Measurements from ENCODE around the gene TFAP2A.

The TFAP2A gene

DNA sequence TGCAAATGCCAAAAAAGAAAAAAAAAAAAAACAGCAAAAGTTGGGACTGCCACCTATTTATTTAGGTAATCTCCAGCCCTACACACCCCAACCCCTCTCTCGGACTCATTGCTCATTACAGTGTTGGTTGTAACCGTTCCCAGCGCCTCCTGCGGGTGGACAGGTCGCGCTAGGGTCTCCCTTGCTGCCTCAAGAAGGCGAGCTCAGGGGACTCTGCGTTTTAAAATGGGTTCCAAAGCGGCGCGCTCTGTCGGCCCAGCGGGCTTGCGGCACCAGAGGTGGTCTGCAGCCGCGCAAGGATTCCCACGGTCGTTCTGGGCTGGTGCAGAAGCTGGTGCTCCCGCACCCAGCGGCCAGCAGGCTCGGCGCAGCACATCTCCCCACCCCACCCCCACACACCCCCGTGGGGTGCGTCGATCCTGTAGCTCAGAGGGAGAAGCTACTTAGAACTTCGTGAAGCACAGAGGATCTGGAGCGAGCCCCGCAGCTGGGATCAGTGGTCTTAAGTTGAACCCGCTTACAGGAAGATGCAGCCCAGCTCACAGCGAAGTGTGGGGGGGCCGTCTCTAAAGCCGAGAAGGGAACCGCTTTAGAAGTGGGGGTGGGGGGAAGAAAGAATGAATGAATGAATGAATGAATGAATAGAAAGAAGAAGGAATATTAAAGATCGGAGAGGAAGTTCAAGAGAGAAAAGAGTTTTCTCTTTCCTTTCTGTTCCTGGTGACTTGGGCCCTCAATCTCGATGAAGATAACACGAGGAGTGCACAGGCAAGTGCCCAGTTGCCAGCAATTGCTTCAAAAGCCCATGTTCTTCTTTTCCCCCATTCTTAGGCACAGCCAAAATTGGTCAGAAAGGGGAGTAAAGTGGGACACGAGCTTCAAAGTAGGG is 780 bp downstream of the TFAP2A start:
- no peak overlapping the region for H3K4me3 ChIP-seq (ENCODE audit: low read depth, low read length)

DNA sequence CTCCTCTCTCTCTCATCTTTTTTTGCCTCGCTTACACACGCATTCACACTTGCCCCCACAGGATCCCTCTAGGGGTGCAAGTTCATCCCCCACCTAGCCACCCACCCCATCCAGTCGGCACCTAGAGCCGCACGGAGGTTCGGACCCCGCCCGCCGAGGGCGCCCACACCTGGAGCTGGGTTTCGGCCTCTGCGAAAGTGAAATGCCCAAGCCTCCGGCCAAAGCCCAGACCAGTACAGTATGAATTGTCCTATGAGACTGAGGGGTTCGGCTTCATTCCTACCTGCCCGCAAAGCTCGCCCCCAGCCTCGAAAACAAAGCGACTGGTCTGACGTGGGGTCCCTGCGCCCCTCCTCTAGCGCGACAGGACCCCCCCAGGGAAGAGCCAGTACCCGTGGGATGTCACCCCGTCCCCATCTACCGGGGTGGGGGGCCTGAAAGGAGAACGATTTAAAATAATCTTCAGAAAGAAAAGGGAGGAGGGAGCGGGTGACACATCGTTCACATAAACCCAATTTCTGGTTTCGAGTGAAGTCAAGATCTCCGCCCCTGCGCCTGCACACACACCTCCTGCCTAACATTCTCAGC is 1.5 kb downstream of the TFAP2A start:
- H3K4me3 ChIP-seq (ENCODE audit: low read depth, low read length) = peak overlapping the region; percentile 37

DNA sequence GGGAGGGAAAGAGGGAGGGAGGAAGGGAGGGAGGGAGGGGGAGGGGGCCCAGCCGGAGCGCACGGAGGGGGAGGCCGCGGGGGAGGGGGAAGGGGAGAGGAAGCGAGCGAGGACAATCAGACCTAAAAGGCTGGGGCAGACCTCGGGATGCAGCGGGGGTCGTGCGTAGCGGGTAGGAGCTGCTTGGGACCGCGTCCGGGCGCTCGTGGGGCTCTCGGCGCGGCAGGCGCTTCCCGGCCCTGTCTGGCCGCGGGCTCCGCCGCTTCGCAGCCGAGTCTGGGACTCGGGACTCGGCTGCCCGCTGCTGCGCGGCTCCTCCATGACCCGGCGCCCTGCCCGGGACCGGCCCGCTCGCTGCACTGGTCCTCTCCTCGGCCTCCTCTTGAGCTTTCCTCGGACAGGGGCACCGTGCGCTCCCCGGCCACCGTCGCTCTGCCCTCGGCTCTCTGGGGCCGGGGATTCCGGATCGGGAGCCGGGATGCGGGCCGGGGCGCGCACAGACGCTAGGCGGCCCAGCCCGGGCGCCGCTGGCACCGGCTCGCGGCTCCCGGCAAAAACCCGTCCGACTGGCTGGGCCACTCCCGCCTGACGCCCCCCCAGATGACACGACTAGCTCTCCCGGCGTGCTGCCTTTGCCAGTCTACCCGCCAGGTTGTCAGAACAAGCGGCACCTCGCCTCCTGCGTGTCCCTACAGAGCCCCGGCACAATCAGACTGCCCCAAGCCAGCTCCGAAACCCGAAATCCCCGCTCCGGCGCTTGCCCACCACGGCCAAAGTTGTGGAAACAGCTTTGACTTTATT is 2.2 kb downstream of the TFAP2A start:
- peak overlapping the region; percentile 37 for H3K4me3 ChIP-seq (ENCODE audit: low read depth, low read length)

DNA sequence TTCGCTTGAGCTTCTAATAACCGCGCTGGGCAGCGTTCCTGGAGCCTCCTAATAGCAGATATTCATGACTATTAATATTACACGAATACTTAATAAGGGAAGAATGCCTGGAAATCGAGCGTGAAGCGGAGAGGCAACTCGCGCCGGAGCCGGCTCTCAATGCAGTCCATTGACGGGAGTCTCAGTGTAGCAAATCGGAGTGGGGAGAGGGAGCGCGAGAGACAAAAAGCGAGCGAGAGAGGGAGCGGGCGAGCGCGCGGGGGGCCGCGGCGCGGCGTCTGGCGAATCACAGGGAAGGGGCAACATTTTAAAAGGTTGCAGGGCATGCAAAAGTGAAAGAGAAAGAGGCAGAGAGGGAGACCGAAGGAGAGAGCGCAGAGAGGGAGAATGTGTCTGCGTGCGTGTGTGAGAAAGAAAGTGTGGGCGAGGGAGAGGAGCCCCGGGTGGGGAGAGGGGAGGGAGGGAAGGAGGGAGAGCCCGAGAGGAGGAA is 2.9 kb downstream of the TFAP2A start:
- H3K4me3 ChIP-seq (ENCODE audit: low read depth, low read length) = peak overlapping the region; percentile 37

DNA sequence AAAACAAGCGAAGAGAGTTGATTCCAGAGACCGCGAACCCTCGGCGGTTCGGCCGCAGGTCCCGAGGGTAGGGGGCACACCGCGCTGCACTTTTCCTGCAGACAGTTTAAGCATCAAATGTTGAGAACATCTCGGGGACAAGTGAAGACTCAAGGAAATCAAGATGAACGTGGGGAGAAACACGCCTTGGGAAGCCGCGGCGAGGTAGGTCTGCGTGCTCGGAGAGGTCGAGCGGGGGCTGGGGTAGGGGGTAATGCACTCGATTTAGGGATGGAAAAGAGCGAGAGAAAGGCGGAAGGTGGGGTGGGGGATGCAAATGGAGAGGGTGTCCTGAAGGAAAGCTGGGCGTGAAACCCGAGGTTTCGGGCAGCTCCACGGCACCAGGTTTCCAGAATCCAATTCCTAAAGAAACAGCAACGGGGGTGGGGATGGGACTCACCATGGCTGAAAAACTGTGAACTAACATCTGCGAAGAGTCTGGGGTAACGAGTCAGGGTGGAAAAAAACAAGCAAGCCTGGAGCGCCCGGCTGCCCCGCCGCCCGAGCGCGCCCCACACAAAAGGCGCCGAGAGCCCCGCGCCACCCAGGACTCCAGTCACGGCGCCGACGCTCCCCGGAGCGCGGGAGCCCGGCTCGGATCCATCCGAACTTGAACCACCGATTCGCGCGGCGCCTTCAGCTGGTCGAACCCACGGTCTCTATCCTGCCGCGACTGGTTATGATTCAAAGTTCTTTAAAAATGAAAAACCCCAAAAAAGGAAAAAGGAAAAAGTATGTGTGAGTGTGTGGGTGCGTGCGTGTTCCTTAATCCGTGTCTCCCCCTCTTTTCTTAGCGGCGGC is 3.5 kb downstream of the TFAP2A start:
- H3K4me3 ChIP-seq (ENCODE audit: low read depth, low read length) = peak overlapping the region; percentile 37

DNA sequence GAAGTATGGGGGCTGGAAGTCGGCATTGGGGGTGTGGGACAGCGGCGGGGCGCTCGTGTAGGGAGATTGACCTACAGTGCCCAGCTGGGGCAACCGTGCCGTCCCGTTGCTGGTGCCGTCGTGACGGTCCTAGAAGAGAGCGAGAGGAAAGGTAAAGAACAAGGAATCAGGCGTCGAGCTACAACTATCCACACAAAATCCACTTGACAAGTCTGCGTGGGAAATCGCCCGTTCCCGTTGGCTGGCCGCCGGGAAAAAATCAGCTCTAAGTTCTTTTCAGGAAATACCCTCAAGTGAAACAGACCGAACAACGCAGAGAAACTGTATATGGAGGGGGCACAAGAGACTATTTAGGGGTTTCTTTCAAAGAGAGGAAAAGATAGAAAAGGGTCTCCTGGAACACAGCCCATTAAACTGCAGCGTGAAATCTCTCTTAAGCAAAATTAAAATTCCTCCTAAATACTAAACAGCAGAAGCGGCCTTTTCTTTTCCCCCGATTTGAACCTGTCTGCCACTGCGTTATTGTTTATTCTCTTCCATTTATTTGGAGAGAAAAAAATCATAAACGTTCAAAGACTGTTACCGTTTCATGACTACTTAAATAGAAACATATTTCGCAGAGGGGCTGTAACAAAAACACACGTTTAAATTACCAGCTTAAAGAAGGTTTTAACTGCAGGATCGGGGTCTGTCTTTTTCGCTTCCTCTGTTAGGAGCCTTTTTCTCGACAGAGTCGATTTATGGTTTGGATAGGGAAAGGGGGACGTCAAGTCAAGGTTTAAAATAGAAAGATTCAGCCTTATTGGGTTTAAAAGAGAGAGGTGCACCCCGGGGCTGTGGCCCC is 4.4 kb downstream of the TFAP2A start:
- no peak overlapping the region for H3K4me3 ChIP-seq (ENCODE audit: low read depth, low read length)

DNA sequence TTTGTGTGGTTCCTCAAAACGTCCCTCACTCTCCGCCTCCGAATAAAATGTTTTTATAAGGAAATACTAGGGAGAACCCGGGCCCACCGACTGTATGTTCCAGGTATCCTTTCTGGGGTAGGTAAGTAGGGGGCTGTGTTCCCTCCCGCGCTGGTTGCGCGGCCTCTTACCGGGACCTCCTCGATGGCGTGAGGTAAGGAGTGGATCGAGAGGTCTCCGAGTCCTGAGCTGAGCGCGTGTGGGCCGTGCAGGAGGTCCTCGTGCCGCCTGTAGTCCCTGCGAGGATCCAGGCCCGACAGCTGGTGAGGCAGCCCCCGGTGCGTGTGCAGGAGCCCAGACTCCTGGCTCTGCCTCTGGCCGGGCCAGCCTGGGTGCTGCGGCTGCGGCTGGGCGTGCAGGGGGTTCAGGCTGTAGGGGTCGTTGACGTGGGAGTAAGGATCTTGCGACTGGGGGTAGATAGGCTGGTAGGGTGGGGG is 5.1 kb downstream of the TFAP2A start:
- no peak overlapping the region for H3K4me3 ChIP-seq (ENCODE audit: low read depth, low read length)

DNA sequence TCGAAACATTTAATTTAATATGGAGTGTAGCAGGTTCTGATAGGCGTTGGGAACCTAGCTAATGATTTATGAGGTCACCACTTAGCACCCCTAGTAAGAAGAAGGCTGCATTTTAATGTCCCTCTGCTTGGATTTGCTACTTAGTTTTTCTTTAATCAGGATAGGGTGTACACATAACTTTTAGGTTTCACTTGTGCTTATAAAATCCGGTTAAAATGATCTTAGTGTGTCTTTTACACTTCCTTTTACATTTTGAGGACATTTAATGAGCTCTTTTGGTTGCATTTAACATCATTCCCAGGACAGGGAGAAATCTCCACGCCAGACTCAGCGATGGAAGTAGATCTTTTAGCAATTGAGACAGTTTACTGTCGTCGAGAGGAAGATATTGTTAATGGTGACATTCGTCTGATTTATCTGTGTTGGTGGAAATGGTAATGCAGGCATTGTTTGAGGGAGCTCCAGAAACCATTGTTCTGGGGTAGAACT is 5.6 kb downstream of the TFAP2A start:
- H3K4me3 ChIP-seq (ENCODE audit: low read depth, low read length) = no peak overlapping the region

DNA sequence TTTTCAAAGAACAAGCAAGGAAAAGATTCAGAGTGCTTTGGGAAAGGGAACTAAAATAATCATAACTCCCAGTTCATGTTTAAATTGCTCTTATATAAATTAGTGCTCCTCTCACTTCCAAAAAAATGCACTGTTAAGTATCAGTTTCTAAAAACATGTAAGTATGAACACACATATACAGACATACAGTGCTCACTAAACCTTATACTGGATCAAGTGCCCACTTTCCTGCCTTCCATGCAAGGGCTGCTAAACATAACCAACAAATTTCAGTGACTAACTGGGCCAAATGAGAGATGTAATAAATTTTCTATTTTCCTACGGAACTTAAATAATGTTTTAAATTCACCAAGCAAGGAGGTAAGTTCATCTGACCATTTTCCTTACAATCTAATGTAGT is 6.4 kb downstream of the TFAP2A start:
- H3K4me3 ChIP-seq (ENCODE audit: low read depth, low read length) = no peak overlapping the region

DNA sequence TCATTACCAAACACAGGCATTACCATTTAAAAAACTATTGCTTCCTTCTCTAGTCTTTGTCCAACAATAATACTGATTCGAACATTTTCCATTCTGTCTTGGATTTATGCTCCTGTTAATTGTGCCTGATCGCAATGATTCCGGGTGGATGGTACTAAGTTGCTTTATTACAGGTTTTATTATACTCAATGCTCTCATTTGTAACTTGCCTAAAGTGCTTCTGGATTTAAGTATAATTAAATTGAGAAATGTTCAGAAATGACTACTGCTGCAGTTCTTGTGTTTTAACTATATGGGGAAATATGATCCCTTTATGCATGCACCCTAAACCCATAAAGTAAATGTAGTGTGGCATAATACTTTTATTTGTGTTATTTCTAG is 7.2 kb downstream of the TFAP2A start:
- H3K4me3 ChIP-seq (ENCODE audit: low read depth, low read length) = no peak overlapping the region

DNA sequence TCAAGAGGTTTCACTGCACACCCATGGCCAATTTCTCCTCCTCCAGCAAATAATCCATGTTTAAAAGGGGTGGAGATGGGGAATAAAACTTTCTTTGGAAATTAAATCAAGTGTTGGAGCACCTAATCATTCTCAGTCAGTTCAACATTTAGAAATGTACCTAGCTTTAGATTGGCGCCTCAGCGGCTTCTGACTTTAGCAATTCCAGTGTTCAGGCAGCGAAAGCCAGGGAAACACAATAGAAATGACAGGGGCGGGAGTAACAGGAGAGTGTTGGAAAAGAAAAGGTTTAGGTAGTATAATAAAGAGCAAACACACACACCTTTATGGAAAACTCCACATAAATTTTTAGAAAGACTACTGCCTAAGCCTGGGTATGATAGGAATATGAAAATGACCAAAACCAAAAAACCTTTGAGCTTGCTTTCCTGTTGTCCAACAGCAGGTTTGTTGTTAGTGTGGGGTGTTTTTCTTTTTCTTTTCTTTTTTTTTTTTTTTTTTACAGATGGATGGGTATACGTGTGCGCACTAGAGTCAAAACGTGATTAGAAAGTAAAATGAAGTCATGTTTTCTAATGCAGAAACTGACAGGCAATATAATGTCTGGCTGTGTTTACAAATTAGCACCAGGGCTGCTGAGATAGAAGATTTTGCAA is 7.7 kb downstream of the TFAP2A start:
- no peak overlapping the region for H3K4me3 ChIP-seq (ENCODE audit: low read depth, low read length)

DNA sequence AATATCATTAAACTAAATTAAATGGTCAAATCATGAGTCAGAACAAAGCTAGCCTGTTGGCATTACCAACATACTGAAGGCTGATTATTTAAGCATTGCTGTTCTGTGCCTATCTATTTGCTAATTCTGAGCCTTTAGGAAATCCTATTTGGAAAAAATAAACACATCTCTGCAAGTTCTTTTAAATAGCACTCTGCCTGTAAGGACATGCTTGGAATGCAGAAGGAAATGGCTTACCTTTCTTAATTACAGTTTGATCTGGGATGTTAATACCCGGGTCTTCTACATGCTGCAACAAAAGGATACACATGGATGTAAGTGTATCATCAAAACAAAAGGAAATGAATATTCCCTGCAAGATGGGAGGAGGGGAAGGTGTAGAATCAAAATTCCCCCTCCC is 8.3 kb downstream of the TFAP2A start:
- no peak overlapping the region for H3K4me3 ChIP-seq (ENCODE audit: low read depth, low read length)

DNA sequence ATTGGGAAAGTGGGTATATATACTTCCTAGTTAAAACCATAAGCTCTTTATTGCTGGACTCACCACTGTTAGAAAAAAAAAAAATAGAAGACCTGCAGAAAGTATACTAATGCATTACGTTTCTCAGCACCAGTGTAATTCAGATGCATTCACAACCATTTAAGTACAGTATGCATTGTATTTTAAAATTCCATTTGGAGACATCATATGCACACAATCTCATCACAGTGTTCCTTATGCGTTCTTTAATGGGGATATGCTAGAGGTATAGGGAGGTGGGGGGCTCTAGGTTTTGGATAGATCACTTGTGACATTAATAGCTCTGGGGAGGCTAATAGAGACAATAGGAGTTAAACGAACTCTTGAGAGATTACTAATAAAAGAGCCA is 9.4 kb downstream of the TFAP2A start:
- H3K4me3 ChIP-seq (ENCODE audit: low read depth, low read length) = no peak overlapping the region

DNA sequence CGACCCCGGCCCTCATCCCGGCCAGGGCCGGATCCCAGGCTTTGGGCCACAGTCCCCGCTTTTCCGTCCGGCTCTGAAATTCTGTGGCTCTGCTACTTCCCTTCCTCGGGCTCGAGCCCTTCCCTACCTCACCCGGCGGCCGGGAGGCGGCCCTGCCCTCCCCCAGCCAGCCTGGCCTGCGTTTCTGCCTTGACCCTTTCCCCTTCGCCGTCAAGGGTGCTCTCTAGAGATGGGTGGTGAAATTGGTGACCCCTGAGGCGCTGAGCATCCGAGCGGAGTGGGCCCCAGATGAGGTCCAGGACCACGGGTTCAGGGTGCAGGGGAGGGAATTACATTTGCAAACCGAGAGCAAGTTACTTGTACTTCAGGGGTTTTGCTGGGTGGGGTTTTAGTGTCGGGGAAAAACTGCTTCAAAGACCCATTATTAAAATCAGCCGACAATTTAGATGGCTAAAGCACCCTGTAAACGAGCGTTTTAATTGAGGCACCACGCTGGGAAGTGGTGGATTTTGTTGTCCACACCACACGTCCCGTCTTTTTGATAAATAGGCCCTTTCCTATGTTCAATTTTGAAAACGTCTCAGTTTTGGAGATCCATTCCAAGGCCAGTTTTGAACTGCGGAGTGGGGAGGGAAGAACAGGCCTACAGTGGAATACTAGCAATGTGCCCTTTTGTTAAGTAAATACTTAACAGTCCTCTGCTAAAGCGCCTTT is 9.9 kb downstream of the TFAP2A start:
- peak overlapping the region; percentile 66 for H3K4me3 ChIP-seq (ENCODE audit: low read depth, low read length)

DNA sequence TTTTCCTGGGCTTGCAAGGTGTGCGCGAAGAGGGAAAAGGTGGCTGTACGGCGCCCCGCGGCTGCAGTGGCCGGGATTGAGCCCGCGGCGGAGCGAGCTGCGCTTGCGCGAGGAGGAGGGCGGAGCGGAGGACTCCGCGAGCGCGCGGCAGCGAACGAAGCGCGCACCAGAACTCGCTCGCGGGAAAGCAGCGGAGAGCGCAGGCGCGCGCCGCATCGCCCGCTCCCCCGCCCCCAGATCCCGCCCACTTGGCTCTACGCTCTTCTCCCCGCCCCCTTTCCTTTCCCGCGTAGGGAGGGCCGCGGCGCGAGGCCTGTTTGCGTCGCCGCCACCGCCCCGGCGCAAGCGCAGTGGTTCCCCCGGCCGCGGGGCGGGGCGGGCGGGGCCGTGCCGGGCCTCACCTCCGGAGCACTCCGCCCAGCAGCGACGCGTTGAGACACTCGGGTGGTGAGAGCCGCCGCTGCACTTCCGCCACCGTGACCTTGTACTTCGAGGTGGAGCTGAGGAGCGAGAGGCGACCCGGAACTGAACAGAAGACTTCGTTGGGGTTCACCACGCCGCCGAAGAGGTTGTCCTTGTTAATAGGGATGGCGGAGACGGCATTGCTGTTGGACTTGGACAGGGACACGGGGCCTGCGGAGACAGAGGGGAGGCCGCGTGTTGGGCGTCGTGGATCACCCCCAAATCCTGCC is 10.6 kb downstream of the TFAP2A start:
- peak overlapping the region; percentile 66 for H3K4me3 ChIP-seq (ENCODE audit: low read depth, low read length)

DNA sequence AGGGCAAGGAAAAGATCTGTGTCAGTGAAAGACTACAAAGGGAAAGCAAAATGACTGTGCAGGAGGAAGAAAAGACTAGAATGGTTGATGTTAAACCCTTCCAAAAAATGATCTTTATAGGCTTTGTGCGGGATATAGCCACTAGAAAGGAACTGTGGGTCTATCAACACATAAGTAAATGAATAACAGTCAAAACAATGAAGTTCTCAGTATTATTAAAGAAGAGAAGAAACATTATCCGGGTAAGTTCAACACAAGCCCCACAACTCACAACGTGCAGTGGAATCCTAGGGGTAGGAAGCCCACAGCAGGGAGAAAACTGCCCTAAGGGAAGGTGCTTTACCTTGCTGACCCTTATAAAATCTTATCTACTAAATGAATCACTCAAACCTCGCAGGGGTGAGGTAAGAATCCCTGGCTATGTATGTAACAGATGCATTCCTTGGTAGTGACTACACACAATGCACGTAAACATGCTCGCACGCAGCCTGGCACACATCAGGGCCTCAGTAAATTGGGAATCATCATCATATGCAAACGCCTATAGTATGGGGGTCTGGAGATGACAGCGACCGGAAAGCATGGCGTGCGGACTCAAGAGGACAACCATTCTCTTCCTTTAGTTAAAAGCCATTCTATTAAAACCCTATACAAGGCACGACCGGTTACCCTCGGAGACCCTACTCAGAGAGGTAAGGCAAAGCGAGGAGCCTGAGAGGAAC is 11.3 kb downstream of the TFAP2A start:
- H3K4me3 ChIP-seq (ENCODE audit: low read depth, low read length) = peak overlapping the region; percentile 42

DNA sequence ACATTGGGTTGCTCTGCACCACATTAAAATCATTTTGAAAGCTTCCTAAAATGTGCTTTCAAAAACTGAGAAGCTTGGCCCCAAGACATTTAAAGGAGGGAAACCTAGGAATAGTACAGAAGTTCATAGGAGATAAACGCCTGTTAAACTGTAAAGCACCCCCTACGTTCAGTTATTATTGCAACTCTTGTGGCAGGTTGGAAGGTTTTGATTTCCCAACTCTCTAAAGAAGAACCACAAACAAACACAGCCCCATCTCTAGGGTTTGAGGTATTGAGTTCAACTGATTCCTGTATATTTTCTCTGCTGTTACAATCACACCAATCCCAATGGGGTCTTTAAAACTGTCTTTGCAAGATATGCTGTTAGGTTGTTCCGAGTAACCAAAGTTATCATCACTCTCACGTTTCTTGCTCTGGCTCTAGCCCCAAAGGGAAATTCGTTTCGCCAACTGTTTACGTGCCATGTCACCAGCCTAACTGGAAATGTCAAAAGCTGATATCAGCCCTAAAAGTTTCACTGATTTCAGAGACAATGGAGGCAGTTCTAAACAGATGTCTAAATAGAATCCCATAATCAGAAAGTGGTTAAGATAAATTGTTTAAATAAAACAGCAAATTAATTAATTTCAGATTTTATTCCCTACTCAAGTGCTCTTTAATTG is 12.1 kb downstream of the TFAP2A start:
- no peak overlapping the region for H3K4me3 ChIP-seq (ENCODE audit: low read depth, low read length)
